ENCODE data around the gene RAD51B. TPM values are rescaled to one million over a fixed set of nuclear protein-coding genes. Genes with fewer than 3 reads are reported as not detected.

Gene RAD51B
- total and polyA plus RNA-seq, 9 of the 15 experiments (the other 6 are each of a cell fraction or from before 2014, with no cell fraction given) = 8.5 to 17.3 (median 11.3) TPM

GRCh38 chr14:68739701-68740100 is 920.1 kb downstream of the RAD51B start:
- no peak overlapping the region for H3K4me3 ChIP-seq
- FAIRE-seq = peak; percentile 75
- peak; percentile 65 for ATAC-seq
- CTCF ChIA-PET (ENCODE audit: low intra/inter-chr PET ratio) = no interaction called here
- no peak for TF ChIP-seq PBX2 (CRISPR knock-in tag; IDR thresholded peaks at IDR 0.05; ENCODE audit: low read depth)
- no peak for TF ChIP-seq PBX2 (tag; conservative IDR thresholded peaks at IDR 0.05; ENCODE audit: low read depth)
- no peak for TF ChIP-seq SMAD3 (CRISPR knock-in tag; conservative IDR thresholded peaks at IDR 0.05)
- peak; percentile 13; the same call in 1 of the 2 replicates for TF ChIP-seq TCF3 (CRISPR knock-in tag; IDR thresholded peaks at IDR 0.05)
- TF ChIP-seq CBFA2T3 (IDR thresholded peaks at IDR 0.05) = peak; percentile 48; the same call in 1 of the 2 replicates
- TF ChIP-seq CBFA2T2 (conservative IDR thresholded peaks at IDR 0.05) = 0 out of 2 replicates have a peak, but pooled peaks have one; percentile 9
- no peak for TF ChIP-seq ARNT (IDR thresholded peaks at IDR 0.05)
- no peak for TF ChIP-seq HDAC1 (IDR thresholded peaks at IDR 0.05)
- TF ChIP-seq GATAD2B (IDR thresholded peaks at IDR 0.05; ENCODE audit: borderline replicate concordance) = no peak
- no peak for TF ChIP-seq SOX6 (IDR thresholded peaks at IDR 0.05)
- TF ChIP-seq MEIS2 (IDR thresholded peaks at IDR 0.05; ENCODE audit: partially characterized antibody) = peak; percentile 3
- peak in 2 of 4 experiments; percentile 58 to 61 for DNase-seq (ENCODE audit: extremely low read depth in 1 of 4, low spot score in 3 of 4)
- H3K79me2 ChIP-seq (ENCODE audit: control insufficient read depth, insufficient read depth, low read length) = no peaks in the 10 kb centered on the region
- H3K9me3 ChIP-seq (replicated peaks; ENCODE audit: control insufficient read depth, insufficient read depth, low read depth, low read length) = peaks cover 7% of the 10 kb centered on the region
- no peaks in the 10 kb centered on the region for H3K27me3 ChIP-seq (ENCODE audit: control insufficient read depth in 2 of 2, insufficient read depth in 2 of 2, low read length in 2 of 2)
- no peaks in the 10 kb centered on the region for H4K20me1 ChIP-seq (replicated peaks; ENCODE audit: control insufficient read depth, insufficient read depth, low read length)
- 53% methylated on average over 7 of the region's 7 CpGs for WGBS (ENCODE audit: insufficient coverage, low coverage, missing lambda C conversion rate)
- no TSS peak for BruUV-seq (replicated peaks)
- no peaks in the 10 kb centered on the region for H3K9me1 ChIP-seq (ENCODE audit: control insufficient read depth, insufficient read depth, low read length)
- intact Hi-C loops (cut with micrococcal nuclease) (no loop called here), in situ Hi-C loops (cut with MboI) (no loop called here)
- no peak overlapping the region for H2AFZ ChIP-seq (ENCODE audit: low read depth, low read length)
- H3K36me3 ChIP-seq (ENCODE audit: control insufficient read depth, insufficient read depth, low read length) = no peaks in the 10 kb centered on the region
- no peak overlapping the region; the same call in 2 of the 3 replicates for H3K27ac ChIP-seq (ENCODE audit: extremely low read depth, low read depth, low read length)
- no peak overlapping the region for H3K9ac ChIP-seq (ENCODE audit: insufficient read depth in 1 of 2, low read depth in 2 of 2, low read length in 2 of 2)
- H3K4me1 ChIP-seq (replicated peaks in 1 of 2; ENCODE audit: control insufficient read depth in 2 of 2, insufficient read depth in 2 of 2, low read length in 2 of 2) = peaks cover 0 to 16% of the 10 kb centered on the region in 2 experiments; a peak in 3 of 5 replicates
- POLR2A ChIA-PET = interaction anchor here (0.7 kb wide), 1 partner anchor 857 kb away, joined by 3 read pairs; no protein-coding TSS in a partner anchor
- no peak overlapping the region for H3K4me2 ChIP-seq (ENCODE audit: insufficient read depth, low read length)

Data from K562 (cell line).